Stimulated activated CD8-positive, alpha-beta memory T cell treated with anti-CD3 and anti-CD28 coated beads, Interleukin-7, amount 100 ng/mL, for 24 hours (primary cell): ENCODE measurements around the gene EIF2AK3.

Experiments used
- DNase-seq: peaks from one replicate; pipeline ENCODE4 v3.0.0-alpha.2; 2020; ENCODE audit warnings: low read depth

Gene EIF2AK3

GRCh38 chr2:88540346-88540745 lies 86.9 kb downstream of the EIF2AK3 start:
- DNase-seq: no peak

- DNase-seq: no peak
These were observed 88.8 kb downstream of the EIF2AK3 start for GRCh38 chr2:88538362-88538917.

GRCh38 chr2:88537640-88538039 lies 89.6 kb downstream of the EIF2AK3 start:
- DNase-seq: no peak

- DNase-seq: no peak
These were observed 97.2 kb downstream of the EIF2AK3 start for GRCh38 chr2:88530081-88530480.

- no peak for DNase-seq
These were observed 105.7 kb downstream of the EIF2AK3 start for GRCh38 chr2:88521445-88522073.

GRCh38 chr2:88517759-88518201 lies 109.5 kb downstream of the EIF2AK3 start:
- no peak for DNase-seq
